ENCODE measurements around the gene HGF.

DNA sequence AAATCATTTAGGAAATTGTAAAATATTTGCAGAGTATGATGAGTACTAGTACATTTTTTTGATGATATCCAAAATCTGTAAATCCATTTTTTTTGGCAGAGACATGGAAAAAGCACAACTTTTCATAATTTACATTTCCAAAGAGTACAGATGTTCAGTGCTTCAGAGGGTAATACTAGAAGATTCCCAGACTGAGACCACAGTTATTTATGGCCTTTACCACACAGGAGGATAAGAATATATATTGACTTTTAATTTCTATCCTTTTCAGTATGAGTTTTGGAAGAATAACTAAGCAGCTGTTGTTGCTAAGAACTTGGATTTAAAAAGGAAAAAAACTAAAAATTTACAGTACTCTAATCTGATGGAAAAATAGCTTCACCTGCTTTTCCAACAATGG lies 61.9 kb downstream of the HGF start:
- TF ChIP-seq, protein P1, sequence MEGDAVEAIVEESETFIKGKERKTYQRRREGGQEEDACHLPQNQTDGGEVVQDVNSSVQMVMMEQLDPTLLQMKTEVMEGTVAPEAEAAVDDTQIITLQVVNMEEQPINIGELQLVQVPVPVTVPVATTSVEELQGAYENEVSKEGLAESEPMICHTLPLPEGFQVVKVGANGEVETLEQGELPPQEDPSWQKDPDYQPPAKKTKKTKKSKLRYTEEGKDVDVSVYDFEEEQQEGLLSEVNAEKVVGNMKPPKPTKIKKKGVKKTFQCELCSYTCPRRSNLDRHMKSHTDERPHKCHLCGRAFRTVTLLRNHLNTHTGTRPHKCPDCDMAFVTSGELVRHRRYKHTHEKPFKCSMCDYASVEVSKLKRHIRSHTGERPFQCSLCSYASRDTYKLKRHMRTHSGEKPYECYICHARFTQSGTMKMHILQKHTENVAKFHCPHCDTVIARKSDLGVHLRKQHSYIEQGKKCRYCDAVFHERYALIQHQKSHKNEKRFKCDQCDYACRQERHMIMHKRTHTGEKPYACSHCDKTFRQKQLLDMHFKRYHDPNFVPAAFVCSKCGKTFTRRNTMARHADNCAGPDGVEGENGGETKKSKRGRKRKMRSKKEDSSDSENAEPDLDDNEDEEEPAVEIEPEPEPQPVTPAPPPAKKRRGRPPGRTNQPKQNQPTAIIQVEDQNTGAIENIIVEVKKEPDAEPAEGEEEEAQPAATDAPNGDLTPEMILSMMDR (IDR thresholded peaks at IDR 0.05) = no peak
- TF ChIP-seq EP300 (IDR thresholded peaks at IDR 0.05) = no peak

Data from sigmoid colon (tissue), 4 donors.